Activated naive CD4-positive, alpha-beta T cell treated with anti-CD3 and anti-CD28 coated beads, Interleukin-2, amount 10 ng/mL, durations not matched to agents 5 hours and 36 hours (primary cell): ENCODE results near the gene IER3. TPM values are rescaled to one million over a fixed set of nuclear protein-coding genes. Genes with fewer than 3 reads are reported as not detected.

Experiments used
- total RNA-seq, 2 experiments: library from RNA; stranded (reverse); gene quantifications; one replicate each; pipeline ENCODE4 v1.2.3, GENCODE V29; 2021

The IER3 gene
- total RNA-seq, result 10 to 100 TPM; 34.2 to 34.3 TPM

DNA sequence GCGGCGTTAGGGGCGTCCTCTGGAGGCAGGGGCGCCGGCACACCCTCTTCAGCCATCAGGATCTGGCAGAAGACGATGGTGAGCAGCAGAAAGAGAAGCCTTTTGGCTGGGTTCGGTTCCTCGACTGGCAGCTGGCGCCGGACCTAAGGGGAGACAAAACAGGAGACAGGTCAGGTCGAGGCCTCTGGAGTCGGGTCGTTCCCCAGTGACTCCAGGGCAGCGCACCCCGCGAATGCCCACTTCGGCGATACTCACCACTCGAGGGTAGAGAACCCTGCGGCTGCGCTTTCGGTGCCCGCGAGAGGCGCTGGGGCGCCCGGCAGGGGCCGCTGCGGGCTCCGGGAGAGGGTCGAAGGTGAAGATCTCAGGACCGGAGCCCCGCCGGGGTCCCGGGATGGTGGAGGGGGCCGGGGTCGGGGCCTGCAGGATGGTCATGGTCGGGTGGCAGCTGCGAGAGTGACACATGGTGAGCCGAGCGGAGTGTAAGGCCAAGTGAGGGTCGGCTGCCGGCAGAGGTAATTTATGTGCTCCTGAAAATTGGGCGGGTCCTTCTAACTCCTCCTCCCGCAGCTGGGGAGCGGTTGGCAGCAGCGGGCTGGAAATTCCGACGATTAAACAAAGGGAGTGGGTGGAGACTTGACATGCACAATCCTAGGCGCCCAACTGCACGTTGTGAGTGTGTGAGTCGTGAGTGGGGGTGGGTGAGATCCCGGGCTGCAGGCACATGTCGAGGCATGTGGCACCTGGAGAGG lies at the start of gene IER3:
IER3 (minus strand) TSS at position 494 of the 752 bp plus-strand sequence; CDS start at position 465, 29 bp downstream.

GRCh38 chr6:30742316-30743098 lies 1.8 kb downstream of the IER3 start, which contains the start of gene FLOT1:
Gene FLOT1, minus strand, starts transcription at chr6:30742687. Its CDS starts 498 bp downstream, at chr6:30742189.

DNA sequence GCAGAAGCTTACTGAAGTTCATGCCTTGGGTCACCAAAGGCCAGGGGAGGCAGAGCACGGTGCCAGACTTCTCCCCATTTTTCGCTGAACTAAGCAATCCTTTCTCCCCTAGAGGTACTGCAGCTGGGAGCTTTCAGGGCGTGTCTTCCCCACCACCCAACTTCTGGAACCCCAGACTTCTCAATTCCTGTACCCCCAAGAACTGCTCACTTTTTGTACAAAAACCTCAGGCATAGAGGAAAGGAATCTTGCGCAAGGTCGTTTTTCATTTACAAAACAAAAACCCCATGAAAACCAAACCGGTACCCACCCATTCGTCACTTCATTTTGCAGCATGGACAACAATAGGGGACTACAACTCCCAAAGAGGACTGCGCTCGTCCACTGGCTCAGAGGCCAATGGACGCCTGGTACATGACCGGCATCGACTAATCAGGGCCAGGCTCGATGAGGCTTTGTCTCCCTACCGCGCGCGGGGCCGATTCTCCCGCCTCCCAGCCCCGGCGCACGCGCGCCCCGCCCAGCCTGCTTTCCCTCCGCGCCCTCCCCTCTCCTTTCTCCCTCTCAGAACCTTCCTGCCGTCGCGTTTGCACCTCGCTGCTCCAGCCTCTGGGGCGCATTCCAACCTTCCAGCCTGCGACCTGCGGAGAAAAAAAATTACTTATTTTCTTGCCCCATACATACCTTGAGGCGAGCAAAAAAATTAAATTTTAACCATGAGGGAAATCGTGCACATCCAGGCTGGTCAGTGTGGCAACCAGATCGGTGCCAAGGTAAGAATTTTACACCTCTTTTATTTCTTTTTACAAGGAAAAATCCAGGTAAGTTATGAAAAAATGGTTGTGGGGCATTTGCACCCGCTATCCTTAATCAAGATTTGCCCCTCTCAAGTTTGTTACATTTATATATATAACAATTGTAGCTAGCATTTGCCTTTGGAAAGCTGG lies 24.3 kb downstream of the IER3 start, which contains the start of gene TUBB:
TUBB (plus strand) TSS at position 562 of the 947 bp plus-strand sequence; CDS start at position 717, 155 bp downstream.

DNA sequence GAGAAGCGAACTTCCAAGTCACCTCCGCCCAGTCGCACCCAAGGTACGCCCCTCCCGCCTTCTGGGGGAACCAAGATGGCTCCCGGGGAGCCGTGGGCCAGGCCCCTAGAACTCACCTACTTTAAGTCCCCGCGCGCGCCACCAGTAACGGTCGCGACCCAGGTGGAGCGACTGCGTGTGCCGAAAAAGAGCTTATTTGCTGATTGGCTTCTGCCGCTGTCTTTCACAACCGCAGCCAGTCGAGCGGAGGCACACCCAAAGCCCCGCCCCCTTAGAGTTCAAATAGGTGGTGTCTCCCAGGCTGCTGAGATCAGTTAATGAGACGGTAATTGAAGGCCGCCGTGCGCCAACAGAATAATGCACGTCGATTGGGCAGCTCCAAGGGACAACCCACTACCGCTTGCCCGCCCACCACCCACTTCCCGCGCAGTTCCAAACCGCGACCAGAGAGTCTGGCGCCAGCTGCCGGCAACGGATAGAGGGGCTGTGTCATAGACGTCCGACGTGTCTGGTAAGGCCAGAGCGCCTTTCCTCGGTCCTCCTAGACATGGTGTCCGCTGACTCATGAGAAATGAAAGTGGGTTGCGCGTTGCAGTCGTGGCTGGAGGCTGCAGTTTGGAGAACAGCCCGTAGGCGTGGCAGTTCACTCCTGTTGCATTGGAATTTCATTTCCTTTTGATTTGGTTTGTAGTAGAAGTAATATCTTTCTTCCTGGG lies 27.1 kb downstream of the IER3 start, which contains the start of gene MDC1:
MDC1 (minus strand) TSS at position 153 of the 716 bp plus-strand sequence. CDS start 2,106 bp downstream, outside the sequence.

Other genes starting within 250 kb of the IER3 start
- 10 to 100 TPM; 65.9 to 67.0 TPM for gene GNL1, start 188.1 kb downstream of the IER3 start, total RNA-seq
- 10 to 100 TPM; 14.9 to 16.1 TPM for gene PRR3, start 187.3 kb downstream of the IER3 start, total RNA-seq
- gene ABCF1, start 173.1 kb downstream of the IER3 start, total RNA-seq, result 10 to 100 TPM; 67.6 to 72.8 TPM
- gene PPP1R10, start 127.3 kb downstream of the IER3 start, total RNA-seq, result 100 to 1,000 TPM; 109 to 115 TPM
- gene MRPS18B, start 126.7 kb downstream of the IER3 start, total RNA-seq, result 10 to 100 TPM; 36.7 to 39.8 TPM
- gene ATAT1, start 117.7 kb downstream of the IER3 start, total RNA-seq, result 1 to 10 TPM; 8.4 to 9.6 TPM
- gene C6orf136, start 97.4 kb downstream of the IER3 start, total RNA-seq, result 10 to 100 TPM; 19.5 to 24.2 TPM
- 10 to 100 TPM; 34.3 to 36.2 TPM for gene DHX16, start 71.5 kb downstream of the IER3 start, total RNA-seq
- gene PPP1R18, start 57.9 kb downstream of the IER3 start, total RNA-seq, result 100 to 1,000 TPM; 247 to 254 TPM
- gene NRM, start 53.6 kb downstream of the IER3 start, total RNA-seq, result 10 to 100 TPM; 40.5 to 44.6 TPM
- gene MDC1, start 27.3 kb downstream of the IER3 start, total RNA-seq, result 10 to 100 TPM; 55.0 to 57.5 TPM
- gene TUBB, start 24.2 kb downstream of the IER3 start, total RNA-seq, result 1,000 to 10,000 TPM; 1,002 to 1,008 TPM
- gene FLOT1, start 1.9 kb downstream of the IER3 start, total RNA-seq, result 100 to 1,000 TPM; 209 to 215 TPM
- gene DDR1, start 140.0 kb upstream of the IER3 start, total RNA-seq, result 1 to 10 TPM; 7.0 to 9.3 TPM
- gene GTF2H4, start 163.7 kb upstream of the IER3 start, total RNA-seq, result 10 to 100 TPM; 28.3 to 32.5 TPM
- 10 to 100 TPM; 32.9 to 33.4 TPM for gene VARS2, start 169.7 kb upstream of the IER3 start, total RNA-seq
- gene SFTA2, start 187.6 kb upstream of the IER3 start, total RNA-seq, result not detected
- not detected for gene MUCL3, start 196.4 kb upstream of the IER3 start, total RNA-seq
- not detected for gene MUC21, start 239.2 kb upstream of the IER3 start, total RNA-seq